ENCODE measurements around the gene ZNF540. TPM values are rescaled to one million over a fixed set of nuclear protein-coding genes. Genes with fewer than 3 reads are reported as not detected.

The ZNF540 gene
- total and polyA plus RNA-seq, 9 of the 15 experiments (the other 6 are each of a cell fraction or from before 2014, with no cell fraction given): 0.20 to 0.95 (median 0.44) TPM

DNA sequence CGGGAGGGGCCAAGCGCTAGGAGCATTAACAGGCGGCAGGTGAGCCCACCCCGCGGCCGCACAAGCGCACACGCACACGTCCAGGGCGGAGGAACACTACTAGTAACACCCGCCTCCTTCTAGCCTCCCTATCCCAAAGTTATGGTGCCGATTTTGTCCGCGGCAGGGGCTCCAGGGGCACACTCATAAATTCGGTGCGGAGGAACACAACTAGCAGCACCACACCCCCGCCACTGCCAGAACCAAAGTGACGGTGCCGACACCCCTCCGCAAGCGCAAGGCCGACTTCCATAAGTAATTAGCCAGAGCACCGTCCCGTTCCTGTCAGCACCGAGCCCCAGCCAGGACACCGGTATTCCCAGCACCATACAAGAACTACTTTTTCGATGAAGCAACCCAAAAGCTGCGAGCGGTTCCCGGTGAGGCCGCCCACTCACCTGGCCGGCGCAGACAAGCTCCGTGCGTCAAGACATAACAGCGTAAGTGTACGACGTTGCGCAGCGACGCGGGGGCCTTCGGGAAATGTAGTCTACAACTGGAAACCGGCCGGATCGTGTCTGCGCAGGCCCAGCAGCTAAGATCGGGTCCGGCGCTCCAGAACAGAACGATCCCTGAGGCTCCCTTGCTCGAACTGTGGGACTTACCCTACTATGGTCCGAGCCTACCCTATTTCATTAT lies at the start of gene ZNF540, which contains the start of gene ZNF571 (continued):
- TF ChIP-seq, protein P1, sequence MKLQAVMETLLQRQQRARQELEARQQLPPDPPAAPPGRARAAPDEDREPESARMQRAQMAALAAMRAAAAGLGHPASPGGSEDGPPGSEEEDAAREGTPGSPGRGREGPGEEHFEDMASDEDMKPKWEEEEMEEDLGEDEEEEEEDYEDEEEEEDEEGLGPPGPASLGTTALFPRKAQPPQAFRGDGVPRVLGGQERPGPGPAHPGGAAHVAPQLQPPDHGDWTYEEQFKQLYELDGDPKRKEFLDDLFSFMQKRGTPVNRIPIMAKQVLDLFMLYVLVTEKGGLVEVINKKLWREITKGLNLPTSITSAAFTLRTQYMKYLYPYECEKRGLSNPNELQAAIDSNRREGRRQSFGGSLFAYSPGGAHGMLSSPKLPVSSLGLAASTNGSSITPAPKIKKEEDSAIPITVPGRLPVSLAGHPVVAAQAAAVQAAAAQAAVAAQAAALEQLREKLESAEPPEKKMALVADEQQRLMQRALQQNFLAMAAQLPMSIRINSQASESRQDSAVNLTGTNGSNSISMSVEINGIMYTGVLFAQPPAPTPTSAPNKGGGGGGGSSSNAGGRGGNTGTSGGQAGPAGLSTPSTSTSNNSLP (IDR thresholded peaks at IDR 0.05; ENCODE audit: borderline replicate concordance, low read depth, low read length): no peak
- TF ChIP-seq ZNF143 (CRISPR knock-in tag; IDR thresholded peaks at IDR 0.05) (peak; percentile 80), ETS2 (tag; IDR thresholded peaks at IDR 0.05; ENCODE audit: borderline replicate concordance, poor library complexity, severe bottlenecking) (no peak), KLF6 (CRISPR knock-in tag; IDR thresholded peaks at IDR 0.05; ENCODE audit: borderline replicate concordance) (no peak), KLF16 (IDR thresholded peaks at IDR 0.05) (no peak), SMC3 (conservative IDR thresholded peaks at IDR 0.05; ENCODE audit: insufficient read depth, low read depth, low read length) (no peak), ZEB2 (IDR thresholded peaks at IDR 0.05) (peak; percentile 74), TCF7 (IDR thresholded peaks at IDR 0.05; ENCODE audit: borderline replicate concordance) (no peak), MCM7 (IDR thresholded peaks at IDR 0.05) (no peak), NR2C2 (CRISPR knock-in tag; IDR thresholded peaks at IDR 0.05) (no peak), NR2C2 (tag; IDR thresholded peaks at IDR 0.05) (no peak; the same call in 1 of the 2 replicates), HNRNPLL (IDR thresholded peaks at IDR 0.05; ENCODE audit: low read depth, low read length, poor library complexity, severe bottlenecking) (peak; percentile 99), HSF4 (CRISPR knock-in tag; IDR thresholded peaks at IDR 0.05; ENCODE audit: borderline replicate concordance) (no peak), ZNF436 (CRISPR knock-in tag; IDR thresholded peaks at IDR 0.05) (no peak), CEBPG (CRISPR knock-in tag; IDR thresholded peaks at IDR 0.05) (no peak), CEBPG (tag; conservative IDR thresholded peaks at IDR 0.05 in 1 of 2, IDR thresholded peaks at IDR 0.05 in 1 of 2) (peak; percentile 87 to 98), SP1 (CRISPR knock-in tag; IDR thresholded peaks at IDR 0.05) (no peak), ZNF830 (CRISPR knock-in tag; IDR thresholded peaks at IDR 0.05) (no peak), PHF8 (IDR thresholded peaks at IDR 0.05; ENCODE audit: borderline replicate concordance, low read length) (peak; percentile 59; the same call in 1 of the 2 replicates), RBM15 (IDR thresholded peaks at IDR 0.05; ENCODE audit: insufficient read depth, low read length) (no peak)
- TF ChIP-seq, protein P2, sequence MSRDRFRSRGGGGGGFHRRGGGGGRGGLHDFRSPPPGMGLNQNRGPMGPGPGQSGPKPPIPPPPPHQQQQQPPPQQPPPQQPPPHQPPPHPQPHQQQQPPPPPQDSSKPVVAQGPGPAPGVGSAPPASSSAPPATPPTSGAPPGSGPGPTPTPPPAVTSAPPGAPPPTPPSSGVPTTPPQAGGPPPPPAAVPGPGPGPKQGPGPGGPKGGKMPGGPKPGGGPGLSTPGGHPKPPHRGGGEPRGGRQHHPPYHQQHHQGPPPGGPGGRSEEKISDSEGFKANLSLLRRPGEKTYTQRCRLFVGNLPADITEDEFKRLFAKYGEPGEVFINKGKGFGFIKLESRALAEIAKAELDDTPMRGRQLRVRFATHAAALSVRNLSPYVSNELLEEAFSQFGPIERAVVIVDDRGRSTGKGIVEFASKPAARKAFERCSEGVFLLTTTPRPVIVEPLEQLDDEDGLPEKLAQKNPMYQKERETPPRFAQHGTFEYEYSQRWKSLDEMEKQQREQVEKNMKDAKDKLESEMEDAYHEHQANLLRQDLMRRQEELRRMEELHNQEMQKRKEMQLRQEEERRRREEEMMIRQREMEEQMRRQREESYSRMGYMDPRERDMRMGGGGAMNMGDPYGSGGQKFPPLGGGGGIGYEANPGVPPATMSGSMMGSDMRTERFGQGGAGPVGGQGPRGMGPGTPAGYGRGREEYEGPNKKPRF (IDR thresholded peaks at IDR 0.05; ENCODE audit: low read depth, low read length): no peak
- TF ChIP-seq, protein P3, sequence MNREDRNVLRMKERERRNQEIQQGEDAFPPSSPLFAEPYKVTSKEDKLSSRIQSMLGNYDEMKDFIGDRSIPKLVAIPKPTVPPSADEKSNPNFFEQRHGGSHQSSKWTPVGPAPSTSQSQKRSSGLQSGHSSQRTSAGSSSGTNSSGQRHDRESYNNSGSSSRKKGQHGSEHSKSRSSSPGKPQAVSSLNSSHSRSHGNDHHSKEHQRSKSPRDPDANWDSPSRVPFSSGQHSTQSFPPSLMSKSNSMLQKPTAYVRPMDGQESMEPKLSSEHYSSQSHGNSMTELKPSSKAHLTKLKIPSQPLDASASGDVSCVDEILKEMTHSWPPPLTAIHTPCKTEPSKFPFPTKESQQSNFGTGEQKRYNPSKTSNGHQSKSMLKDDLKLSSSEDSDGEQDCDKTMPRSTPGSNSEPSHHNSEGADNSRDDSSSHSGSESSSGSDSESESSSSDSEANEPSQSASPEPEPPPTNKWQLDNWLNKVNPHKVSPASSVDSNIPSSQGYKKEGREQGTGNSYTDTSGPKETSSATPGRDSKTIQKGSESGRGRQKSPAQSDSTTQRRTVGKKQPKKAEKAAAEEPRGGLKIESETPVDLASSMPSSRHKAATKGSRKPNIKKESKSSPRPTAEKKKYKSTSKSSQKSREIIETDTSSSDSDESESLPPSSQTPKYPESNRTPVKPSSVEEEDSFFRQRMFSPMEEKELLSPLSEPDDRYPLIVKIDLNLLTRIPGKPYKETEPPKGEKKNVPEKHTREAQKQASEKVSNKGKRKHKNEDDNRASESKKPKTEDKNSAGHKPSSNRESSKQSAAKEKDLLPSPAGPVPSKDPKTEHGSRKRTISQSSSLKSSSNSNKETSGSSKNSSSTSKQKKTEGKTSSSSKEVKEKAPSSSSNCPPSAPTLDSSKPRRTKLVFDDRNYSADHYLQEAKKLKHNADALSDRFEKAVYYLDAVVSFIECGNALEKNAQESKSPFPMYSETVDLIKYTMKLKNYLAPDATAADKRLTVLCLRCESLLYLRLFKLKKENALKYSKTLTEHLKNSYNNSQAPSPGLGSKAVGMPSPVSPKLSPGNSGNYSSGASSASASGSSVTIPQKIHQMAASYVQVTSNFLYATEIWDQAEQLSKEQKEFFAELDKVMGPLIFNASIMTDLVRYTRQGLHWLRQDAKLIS (CRISPR knock-in tag; IDR thresholded peaks at IDR 0.05): no peak

Measured in K562 (cell line).